ENCODE measurements around the gene CSTF3.
A peak's percentile ranks its signal among the peaks of the same experiment; 100 is the strongest.
"Not testable (repeated sequence)": the region's sequence is repeated elsewhere in the genome, so short reads cannot be mapped to it uniquely, and the experiment has no call there.

The CSTF3 gene

DNA sequence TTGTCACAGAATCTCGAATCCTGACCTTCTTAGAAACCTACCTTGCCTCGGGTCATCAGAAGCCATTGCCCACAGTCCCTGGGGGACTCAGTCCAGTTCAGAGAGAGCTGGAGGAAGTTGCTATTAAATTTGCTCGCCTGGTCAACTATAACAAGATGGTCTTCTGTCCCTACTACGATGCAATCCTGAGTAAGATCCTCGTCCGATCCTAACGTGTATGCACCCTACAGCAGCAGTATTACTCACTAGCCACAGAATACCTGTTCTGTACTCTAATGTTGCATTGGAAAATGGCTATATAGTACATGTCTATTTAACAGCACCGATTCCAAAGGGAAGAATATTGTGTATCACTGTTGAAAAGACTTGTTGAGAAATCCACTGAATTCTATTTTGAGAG is 88.8 kb downstream of the CSTF3 start:
- no peak for DNase-seq

DNA sequence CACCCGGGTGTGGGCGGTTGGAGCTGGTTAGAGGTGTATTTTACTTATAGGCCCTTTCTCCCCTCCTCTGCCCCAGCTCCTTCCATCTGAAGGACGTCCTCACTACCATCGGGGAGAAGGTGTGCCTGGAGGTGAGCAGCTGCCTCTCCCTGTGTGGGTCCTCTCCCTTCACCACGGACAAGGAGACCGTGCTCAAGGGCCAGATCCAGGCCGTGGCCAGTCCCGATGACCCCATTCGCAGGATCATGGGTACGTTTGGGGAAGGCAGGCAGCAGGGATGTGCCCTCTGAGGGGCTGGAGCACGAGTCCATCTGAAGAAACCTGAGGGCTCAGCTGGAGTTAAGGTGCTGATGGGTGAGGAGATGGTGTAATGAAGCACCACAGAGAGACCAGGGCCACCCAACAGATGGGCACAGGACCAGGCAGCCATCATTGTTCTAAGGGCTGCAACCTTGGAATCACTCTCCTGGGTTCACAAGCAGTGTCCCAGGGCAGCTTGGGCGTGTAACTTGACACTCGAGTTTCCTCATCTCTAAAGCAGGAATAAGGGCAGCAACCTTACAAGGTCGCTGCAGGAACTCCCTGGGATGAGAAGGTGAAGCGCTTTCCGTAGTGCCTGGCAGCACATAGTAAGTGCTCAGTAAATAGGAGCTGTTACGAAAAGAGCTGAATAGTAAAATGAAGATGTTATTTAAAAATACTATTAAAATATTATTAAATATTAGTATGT is 92.5 kb downstream of the CSTF3 start:
- DNase-seq = no peak

DNA sequence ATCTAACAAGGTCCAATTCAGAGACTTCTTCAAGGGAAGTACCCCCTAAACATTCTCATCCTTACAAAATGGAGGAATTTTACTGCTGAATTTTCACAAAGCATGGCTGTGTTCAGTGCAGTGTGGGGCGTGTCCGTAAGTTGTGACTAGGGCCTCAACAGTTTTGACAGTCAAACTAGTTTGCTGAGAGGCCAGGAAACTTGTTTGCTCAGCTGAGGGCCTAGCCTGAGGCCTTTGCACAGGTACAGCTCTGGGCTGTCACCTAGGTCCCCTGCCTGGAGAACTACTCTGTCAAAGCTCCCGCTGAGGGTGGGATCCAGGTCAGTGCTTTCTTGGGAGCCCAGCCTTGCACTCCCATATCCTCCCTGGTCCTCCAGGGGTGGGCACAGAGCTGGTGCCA is 94.0 kb downstream of the CSTF3 start:
- DNase-seq = no peak

DNA sequence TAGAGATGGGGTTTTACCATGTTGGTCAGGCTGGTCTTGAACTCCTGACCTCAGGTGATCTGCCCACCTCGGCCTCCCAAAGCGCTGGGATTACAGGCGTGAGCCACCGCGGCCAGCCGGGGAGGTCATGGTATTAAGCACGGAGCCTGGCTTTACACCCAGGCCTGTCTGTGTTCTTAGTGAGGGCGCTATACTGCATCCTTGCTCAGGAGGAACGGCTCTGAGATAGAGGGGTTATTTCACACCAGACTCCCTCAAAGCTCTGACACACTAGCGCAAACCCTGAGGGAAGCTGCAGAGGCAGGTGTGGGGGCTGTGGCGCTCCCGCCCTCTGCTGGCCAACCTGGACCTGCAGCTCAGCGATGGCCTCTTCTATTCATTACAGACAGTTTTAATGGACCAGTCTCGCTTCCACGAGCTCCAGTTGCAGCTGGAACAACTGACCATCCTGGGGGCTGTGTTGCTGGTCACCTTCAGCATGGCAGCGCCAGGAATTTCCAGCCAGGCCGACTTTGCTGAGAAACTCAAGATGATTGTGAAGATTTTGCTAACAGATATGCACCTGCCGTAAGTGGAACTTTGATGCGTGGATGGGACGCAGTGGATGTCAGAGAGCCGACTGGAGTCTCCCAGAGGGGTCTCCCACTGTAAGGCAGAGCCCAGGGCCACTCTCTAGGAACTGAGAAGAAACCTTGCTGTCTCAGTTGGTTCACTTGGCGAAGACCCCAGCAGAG is 95.7 kb downstream of the CSTF3 start:
- DNase-seq = peak; percentile 52

DNA sequence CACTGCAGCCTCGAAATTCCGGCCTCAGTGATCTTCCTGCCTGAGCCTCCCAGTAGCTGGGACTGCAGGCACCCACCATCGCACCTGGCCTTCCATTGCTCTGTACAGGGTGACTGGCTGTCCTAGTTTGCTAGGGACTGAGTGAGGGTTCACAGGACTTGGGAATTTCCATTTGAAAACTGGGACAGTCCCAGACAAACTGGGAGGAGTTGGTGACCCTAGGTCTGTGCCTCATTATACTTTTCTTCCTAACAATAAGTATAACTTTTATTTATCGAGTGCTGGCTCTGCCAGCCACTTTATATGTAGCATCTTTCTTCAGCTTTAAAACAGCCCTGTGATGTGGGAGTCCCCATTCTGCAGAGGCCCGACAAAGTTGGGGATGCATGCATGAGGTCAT is 96.4 kb downstream of the CSTF3 start:
- no peak for DNase-seq

DNA sequence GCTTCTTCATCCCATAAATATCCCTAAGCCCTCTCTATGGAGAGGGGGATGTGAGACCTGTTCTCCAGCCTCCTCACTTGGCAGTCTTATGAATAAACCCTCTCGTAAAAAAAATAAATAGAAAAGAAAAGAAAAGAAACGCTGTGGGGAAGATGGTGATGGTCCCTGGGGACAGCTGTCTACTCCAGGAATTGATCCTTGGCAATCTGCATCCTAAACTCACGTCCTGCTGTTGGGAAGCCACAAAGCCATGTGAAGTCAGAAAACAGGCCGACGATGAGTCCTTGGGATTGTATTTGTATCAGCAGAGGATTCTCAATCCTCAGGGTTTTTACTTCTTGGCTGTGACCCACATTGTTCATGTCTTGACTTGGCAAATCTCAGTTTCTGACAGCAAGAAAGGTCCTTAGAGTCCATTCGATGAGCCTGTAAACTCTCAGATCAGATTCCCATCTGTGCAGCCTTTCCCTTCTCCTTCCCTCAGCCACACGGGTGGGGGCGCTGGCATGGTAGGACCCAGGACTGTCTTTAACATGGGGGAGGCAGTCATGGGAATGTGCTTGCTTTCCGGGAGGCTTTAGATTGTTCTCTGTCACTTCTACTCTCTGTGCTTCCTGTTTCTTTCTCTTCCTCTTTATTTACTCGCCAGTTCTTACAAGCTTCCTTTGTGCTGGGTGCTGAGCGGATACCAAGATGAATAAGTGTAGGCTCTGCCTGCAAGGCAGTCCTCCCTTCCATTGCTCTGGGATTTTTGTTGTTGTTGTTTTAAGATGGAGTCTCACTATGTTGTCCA is 97.1 kb downstream of the CSTF3 start:
- no peak for DNase-seq

DNA sequence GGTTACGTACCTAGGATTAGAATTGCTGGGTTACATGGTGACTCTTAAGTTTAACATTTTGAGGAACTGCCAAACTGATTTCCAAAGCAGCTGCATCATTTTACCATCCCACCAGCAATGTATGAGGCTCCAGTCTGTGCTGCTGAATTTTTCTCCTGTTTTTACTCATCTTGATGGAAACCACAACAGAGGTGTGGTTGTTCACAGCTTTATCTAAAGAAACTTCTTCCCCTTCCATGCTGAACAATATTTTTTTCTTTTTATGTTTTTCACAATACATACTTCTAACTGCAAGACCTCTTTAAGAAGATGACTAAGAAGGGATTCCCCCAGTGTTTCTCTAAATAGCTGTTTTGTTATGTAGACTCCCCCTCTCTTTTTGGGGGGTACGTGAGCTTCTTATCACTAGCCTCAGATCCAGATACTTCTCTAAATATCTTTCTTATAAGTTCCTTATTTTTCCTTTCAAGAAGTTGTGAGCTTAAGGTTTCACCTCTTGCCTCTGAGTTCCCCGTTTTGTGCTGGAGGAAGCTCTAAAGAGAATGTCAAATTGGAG is 97.9 kb downstream of the CSTF3 start:
- no peak for DNase-seq

DNA sequence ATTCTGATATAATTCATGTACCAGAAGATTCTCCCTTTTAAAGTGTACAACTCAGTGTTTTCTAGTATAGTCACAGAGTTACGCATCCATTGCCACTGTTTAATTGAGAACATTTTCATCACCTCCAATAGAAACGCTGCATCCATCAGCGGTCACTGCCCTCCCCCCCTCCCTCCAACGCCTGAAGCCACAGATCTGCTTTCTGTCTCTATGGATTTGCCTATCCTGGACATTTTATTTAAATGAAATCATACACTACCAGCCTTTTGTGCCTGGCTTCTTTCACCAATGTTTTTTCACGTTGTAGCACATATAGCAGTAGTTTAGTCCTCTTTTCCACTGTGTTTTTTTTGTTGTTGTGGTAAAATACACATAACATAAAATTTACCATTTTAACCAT is 99.1 kb downstream of the CSTF3 start:
- no peak for DNase-seq

DNA sequence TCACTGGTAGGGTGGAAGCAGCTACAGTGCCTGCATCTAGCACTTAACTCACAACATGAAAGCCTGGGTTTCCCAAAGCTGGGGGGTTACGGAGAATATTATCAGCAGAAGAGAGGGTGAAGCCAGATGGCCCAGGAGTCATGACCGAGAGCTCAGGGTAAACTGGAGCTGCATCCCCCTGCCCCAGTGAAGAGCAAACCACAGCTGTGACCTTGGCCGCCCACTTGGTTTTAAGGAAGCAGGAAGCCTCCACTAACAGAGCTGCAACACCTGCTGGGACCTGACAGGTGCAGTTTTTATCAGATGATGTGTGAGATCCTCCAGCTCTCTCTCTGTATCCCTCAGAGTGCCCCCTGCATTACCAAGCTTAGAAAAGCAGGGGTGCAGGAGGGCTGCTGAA is 101.0 kb downstream of the CSTF3 start:
- DNase-seq = no peak

DNA sequence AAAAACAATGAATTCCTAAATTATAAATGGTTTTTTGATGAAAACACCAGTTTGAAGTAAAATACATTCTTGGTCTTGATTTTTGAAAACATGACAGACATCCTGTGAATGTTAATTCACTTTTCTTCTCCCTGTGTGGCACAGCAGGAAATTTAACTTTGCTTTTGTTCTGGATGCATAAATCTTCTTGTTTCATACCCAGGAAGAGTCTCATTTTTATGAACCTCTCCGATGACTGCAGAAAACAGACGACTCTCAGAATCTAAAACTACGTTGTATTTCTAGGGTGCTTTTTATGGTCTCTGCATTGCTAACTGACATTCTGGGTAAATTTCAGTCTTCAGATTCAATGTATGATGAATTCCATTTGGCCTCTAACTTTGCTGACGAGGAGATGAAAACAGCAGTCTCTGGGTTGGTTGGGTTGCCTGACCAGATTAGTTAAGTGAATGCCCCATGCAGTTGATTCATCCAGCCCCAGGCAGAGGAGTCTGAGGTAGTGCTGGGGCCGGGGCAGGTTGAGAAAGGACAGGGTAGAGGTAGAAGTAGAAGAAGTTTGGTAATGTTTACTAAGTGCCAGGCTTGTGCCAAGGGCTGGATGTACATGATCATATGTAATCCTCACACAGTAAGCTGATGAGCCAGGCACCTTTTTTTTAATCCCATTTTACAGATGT is 101.8 kb downstream of the CSTF3 start:
- no peak for DNase-seq

DNA sequence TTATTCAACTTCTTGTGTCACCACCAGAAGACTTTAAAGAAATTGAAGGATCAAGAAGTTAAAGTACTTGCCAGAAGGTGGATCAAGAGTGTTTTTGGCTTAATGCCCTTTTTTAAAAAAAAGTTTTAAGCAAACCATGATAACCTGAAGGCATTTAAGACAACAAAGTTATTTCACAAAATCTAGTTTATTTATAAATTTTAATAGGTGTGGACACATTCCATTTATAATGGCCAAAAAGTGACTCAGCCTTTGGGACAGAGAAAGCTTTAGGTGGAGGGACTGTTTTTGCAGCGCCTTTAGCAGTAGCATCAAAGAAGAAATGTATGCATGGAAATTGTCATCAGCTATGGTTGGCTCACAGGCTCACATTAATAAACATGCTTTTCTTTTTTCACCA is 104.0 kb downstream of the CSTF3 start:
- no peak for DNase-seq

DNA sequence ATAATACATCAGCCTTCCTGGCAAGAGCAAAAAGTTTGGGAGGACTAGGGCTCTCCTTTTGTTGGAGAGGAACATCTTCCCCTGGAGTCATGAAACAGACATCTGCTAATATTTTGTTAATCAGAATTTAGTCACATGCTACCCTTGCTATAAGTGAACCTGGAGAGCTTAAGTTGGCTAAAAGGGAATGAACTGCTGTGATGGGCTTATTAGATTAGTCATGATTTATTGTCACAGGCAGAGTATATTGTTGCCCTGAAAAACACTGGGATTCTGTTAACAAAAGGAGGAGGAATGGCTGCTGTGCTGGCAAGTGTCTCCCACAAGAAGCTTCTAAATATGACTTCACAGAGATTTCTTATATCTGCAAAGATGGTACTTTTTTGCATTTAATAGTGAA is 105.9 kb downstream of the CSTF3 start:
- no peak for DNase-seq

DNA sequence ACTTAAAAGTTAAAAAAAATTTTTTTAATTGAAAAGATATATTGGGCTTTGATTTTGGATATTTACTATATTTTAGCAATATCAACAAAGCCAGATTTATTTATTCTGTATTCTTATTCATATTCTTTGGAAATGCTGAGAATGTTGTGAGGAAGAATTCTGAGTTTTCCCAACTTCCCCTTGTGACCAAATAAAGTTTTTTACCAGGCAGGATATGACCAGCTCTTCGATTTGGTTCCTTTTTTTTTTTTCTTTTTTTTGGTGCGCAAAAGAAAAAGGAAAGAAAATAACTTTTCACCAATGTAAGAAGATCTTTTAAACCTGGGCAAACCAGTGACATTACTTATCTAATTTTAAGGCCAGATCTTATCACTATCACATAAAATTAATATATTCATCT is 109.0 kb downstream of the CSTF3 start:
- no peak for DNase-seq

DNA sequence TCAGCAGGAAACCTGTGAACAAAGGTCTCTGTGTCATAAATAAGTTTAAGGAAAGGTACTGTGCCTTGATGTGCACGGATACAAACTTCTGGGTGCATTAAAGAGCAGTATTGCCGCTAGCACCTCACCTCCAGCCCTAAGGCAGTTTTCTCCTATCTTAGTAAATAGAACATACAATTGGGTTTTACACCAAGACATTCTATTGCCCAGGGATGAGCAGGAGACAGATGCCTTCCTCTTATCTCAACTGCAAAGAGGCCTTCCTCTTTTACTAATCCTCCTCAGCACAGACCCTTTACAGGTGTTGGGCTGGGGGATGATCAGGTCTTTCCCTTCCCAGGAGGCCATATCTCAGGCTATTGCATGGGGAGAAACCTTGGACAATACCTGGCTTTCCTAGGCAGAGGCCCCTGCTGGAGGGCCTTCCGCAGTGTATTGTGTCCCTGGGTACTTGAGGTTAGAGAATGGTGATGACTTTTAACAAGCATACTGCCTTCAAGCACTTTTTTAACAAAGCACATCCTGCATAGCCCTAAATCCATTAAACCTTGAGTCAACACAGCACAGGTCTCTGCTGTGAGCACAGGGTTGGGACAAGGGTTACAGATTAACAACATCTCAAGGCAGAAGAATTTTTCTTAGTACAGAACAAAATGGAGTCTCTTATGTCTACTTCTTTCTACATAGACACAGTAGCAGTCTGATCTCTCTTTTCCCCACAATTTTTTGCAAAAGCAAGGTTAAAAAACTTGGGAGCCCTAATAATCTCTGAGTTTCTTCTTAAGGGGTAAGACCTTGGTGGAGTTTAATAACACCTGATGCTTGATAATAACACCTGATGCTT is 111.5 kb downstream of the CSTF3 start:
- not testable (repeated sequence) for DNase-seq

DNA sequence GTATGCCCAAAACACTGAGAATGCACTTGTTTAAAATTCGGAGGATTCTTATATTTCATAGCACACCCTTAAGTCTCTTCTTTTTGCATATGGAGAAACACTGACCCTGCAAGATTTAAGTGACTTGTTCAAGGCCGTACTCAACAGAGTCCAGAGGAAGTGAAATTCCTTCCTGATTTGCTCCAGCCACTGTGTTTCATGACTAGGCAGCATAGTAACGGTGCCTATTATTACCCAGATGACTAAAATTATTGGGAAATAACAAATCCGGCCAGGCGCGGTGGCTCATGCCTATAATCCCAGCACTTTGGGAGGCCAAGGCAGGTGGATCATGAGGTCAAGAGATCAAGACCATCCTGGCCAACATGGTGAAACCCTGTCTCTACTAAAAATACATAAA is 112.6 kb downstream of the CSTF3 start:
- not testable (repeated sequence) for DNase-seq

DNA sequence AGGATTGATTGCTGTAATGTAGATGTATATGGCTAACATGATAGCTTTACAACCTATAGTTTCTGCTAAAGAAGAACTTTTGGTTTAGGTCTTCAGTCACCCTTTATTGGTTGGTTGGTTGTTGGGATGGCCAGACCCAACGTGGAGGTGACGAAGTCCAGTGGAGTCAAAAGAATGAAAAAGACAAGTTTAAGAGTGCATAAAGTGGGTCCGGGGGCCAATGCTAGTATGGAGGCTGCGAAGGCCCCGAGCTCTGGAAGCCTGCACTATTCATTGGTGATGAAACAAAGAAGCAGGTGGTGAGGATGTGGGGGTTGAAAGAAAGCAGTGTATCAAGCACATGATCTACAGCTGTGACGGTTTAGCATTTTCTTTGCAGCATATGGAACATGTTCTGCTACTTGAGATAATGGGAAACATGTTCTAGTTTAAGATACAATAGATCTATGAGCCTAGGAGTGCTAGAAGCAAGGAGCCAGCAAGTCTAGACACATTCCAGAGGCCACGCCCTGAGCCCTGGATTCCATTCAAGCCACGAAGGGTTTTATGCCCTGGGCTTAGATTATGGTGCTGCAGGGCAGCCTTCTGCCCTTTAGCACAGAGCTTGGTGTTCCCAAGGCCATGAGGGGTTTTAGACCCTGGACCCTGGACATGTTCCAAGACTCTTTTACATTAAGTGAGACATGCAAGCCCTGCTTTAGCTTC is 115.6 kb downstream of the CSTF3 start:
- DNase-seq = no peak

DNA sequence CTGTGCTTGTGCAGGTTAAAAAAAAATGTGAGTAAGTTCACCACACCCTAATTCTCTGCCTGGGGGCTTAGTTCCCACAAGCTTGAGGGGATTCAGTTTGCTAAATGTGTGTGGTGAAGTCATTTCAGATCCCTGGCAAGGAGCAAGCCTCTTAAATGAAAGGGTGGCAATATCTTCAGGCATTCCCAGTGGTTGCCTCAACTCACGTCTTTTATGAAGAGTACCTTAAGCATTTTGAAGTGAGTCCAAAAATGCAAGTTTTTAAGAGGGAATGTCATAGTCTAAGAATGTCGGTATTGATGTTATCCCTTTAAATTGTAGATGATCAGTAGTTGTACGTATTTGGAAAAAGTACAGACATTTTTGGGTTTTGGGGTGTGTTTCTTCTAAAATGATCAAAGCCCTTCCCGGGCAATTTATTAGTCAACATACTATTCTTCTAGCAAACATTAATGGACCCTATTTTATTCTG is 117.0 kb downstream of the CSTF3 start:
- no peak for DNase-seq

DNA sequence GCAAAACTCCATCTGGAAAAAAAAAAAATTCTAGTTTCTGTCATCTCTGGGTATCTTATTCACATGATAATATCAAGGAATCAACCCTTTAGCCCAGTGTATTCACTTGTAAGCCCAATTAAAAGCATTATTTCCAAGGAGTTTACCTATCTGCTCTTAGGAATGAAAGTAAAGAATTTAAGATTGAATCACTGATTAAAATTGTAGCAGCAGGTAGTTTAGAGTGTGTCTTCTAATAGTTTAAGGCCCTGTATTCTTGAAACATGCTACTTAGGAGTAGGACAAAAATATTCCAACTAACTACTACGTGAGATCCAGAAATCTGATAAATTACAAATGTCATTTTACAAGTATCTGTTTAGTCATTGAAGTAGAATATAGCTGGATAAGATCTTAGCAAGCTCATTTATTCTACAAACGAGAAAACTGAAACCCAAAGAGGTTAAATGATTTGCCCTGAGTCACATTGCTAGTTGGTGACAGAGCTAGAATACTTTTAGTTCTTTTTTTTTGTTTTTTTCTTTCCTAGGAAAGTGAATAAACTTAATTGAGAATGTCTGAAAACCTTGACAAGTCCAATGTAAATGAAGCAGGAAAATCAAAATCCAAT is 118.0 kb downstream of the CSTF3 start:
- DNase-seq = no peak

DNA sequence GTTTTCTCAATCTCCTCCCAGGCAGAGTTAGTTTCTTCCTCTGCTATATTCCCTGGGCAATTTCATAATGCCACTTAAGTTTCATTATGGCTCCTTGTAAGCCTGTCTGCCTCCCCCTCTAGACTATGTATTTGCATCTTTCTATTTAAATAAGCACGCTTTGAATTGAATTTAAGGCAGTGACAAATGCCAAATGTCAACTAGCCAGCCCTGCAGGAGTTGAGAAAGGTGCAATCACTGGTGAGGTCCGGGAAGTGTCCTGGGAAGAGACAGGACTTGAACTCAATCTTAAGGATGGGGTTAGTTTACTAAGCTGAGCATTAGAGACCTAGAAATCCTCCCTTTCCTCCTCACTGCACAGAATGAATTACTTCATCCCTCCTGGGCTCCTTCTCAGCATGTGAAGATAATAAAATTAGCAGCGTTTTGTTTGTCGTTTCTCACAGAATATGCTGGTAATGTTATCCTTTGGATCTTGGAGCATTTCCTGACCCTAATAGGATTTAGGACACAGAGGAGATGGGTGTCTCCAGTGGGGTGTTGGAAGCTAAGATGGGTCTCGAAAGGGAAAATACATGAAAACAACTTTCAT is 120.3 kb downstream of the CSTF3 start:
- DNase-seq = no peak

Data from NCI-H1105 (cell line).